Mesodermal cell (in vitro differentiated cells): ENCODE results near the gene DUSP22.
"Not testable (repeated sequence)": the region's sequence is repeated elsewhere in the genome, so short reads cannot be mapped to it uniquely, and the experiment has no call there.

Experiments used
- H3K27ac ChIP-seq: 2 replicates; pipeline ENCODE4 v1.7.0; 2013; ENCODE audit warnings: mild to moderate bottlenecking, low read depth, low read length, moderate library complexity; ENCODE audit not compliant: severe bottlenecking
- H3K36me3 ChIP-seq: 2 replicates; pipeline ENCODE4 v1.7.1; 2013; ENCODE audit warnings: mild to moderate bottlenecking, low read length, moderate library complexity; ENCODE audit not compliant: control insufficient read depth, insufficient read depth
- H3K4me1 ChIP-seq: one replicate; pipeline ENCODE4 v1.7.1; 2013; ENCODE audit warnings: mild to moderate bottlenecking, low read length; ENCODE audit not compliant: insufficient read depth, control insufficient read depth, poor library complexity, severe bottlenecking
- H3K4me3 ChIP-seq: 2 replicates; pipeline ENCODE4 v1.7.0; 2013; ENCODE audit warnings: low read length, control low read depth, mild to moderate bottlenecking; ENCODE audit not compliant: insufficient read depth, poor library complexity, severe bottlenecking; ENCODE audit errors: extremely low read depth
- H3K9me3 ChIP-seq: 2 replicates; pipeline ENCODE4 v1.7.1; 2013; ENCODE audit warnings: mild to moderate bottlenecking, low read length, moderate library complexity; ENCODE audit not compliant: control insufficient read depth
- WGBS, 2 experiments: methylation state at CpG; one replicate each; pipeline ENCODE4 v1.1.5; 2013; ENCODE audit warnings: missing lambda C conversion rate in 2 of 2; ENCODE audit not compliant: insufficient coverage in 2 of 2; 5-methylcytosine and 5-hydroxymethylcytosine counted together

Gene DUSP22

DNA sequence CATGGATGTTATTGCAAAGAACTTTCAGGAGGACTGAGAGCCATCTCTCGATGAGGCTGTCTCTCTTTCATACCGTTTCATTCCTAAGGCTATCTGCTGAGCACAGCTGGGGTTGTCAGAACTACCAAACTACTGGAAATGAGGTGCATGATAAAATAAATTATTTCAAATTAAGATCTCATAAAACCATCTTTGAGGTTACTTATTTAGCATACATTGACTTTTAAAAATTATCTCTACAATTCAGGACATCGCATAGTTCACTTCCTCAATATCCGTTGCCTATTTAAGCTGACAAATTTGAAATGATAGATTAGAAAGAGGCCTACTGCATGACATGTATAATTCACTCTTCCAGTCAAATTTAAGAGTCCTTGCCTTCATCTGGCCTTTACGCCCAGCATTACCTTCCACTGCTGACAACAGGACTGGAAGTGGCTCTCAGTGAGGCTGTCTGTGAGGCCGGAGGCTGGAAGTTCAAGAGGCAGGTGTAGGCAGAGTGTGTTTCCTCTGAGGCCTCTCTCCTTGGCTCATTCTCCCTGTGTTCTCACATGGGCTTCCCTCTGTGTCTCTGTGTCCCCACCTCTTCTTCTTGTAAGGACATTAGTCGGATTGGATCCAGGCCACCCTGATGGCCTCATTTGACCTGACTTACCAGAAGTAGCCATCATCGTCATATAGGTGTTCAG, 12.8 kb upstream of the DUSP22 start:
- Histone ChIP-seq H3K4me1 (no peaks in the 10 kb centered on the region), H3K9me3 (peaks cover 4% of the 10 kb centered on the region), H3K27ac (no peak overlapping the region), H3K36me3 (no peaks in the 10 kb centered on the region), H3K4me3 (no peak overlapping the region)
- WGBS, 2 experiments = 70 to 91% methylated on average over 5 to 6 of the region's 8 CpGs

DNA sequence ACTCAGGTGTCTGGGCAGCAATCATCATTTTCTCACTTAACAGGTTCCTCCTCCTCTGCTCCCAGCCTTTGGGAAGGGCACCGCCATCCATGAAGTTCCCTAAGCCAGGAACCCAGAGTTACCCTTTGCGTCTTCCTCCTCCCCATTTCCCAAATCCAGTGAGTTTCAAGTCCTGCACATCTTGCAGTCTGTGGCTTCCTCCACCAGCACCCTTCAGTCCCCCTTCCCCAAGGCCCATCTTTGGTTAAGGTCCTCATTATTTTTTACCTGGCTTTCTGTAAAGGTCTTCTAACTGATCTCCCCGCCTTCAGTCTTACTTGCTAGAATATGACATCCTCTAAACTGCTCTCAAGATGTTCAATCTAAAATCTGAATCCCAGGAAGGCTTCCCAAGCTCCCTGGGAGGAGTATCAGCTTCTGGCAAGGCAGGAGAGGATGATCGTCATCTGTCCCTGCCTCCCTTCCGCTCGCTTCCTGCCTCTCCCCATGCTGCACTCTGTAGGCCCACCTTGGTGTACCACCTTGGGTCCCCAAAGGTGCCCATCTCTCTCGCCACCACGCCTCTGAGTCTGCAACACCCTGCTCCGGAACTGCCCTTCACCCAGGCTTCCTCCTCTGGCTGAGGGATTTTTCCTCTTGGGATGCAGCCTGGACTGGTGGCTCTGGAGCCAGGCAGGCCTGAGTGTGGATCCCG, 11.4 kb upstream of the DUSP22 start:
- H3K27ac ChIP-seq = no peak overlapping the region
- H3K4me1 ChIP-seq = no peaks in the 10 kb centered on the region
- no peak overlapping the region for H3K4me3 ChIP-seq
- H3K9me3 ChIP-seq = peaks cover 4% of the 10 kb centered on the region
- WGBS, 2 experiments = 80 to 88% methylated on average over 9 to 10 of the region's 10 CpGs
- no peaks in the 10 kb centered on the region for H3K36me3 ChIP-seq

DNA sequence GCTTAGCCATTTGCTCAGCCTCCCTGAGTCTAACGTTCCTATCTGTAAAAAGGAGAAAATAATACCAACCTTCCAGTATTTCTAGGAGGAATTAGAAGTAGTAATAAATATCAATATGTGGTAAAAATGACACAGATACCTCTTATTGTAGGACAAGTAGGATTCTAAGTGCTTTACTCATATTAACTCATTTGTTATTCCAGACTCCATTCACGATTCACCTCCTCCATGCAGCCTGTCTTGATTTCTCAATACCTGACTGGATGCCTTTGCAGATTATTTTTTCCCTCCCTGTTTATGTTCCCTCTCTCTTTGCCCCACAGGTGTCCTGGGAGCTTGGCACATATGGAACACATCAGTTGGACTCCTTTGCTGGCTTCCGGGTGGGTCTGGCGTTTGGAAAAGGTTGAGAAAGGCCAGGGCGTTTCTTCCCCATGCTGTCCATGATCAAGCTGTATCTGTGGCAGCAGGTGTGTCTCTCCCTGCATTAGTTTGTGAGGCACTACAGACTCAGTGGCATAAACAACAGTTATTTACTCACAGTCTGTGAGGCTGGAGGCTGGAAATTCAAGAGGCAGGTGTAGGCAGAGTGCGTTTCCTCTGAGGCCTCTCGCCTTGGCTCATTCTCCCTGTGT, 10.7 kb upstream of the DUSP22 start:
- 82 to 88% methylated on average over 6 of the region's 7 CpGs for WGBS, 2 experiments
- Histone ChIP-seq H3K9me3 (peaks cover 4% of the 10 kb centered on the region), H3K4me3 (no peak overlapping the region)

DNA sequence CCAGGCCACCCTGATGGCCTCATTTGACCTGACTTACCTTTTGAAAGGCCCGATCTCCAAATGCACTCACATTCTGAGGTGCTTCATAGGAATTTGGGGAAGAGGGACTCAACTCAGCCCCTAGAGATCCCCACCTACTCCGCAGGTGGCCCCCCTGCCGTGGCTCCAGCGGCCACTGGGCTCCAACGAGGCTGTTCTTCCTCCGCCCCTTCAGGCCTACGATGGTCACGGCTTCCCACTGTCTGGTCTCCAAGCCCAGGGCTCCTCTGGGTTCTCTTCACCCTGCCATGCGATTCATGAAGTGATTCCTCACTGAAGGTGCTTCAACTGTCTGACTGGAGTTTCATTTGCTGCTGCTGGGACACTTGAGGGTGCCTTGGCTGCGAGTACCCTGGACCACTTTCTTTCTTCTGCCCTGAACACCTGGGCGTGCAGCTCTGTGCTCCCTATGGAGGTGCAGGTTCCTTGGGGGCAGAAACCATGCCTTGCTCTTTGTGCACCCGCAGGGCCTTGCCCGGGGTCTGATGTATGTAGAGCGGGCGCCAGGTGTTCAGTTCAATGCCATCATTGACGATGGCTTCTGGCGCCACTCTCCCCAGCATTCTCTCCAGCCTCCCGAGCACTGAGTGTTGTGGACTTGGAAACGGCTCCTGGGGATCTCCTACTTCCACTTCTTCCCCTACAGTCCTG, 10.0 kb upstream of the DUSP22 start:
- WGBS, 2 experiments = 84 to 87% methylated on average over 19 of the region's 19 CpGs
- no peak overlapping the region for H3K4me3 ChIP-seq
- H3K9me3 ChIP-seq = peaks cover 4% of the 10 kb centered on the region
- H3K4me1 ChIP-seq = no peaks in the 10 kb centered on the region
- H3K27ac ChIP-seq = no peak overlapping the region
- H3K36me3 ChIP-seq = no peaks in the 10 kb centered on the region

More for the DNA sequence above, 10.7 kb upstream of the DUSP22 start:
- H3K4me1 ChIP-seq = no peaks in the 10 kb centered on the region
- no peaks in the 10 kb centered on the region for H3K36me3 ChIP-seq
- no peak overlapping the region for H3K27ac ChIP-seq

DNA sequence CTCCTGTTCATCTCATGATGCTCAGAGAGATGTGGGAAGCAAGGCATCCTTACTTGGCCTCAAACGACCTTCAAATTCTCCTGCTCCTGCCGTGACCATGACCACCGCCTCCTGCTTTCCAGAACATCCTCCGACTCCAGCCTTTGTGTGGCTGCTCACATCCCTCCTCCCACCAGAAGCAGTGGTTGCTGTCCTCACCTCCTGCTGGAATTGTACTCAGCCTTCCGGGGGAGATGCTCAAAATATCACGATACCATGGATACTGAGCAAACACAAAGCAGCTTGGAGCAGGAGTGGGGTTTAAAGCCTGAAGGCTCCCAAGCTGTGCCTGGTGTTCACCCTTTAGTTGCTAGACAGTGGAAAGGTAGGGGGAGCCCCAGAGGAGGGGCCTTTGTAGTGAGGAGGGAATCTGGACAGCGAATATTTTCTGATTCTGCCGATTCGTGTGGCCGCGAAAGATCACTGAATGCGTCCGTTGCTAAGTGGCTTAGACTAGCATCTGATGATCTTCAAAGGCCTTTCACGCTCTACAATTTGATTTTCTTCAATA, 9.3 kb upstream of the DUSP22 start:
- H3K27ac ChIP-seq = no peak overlapping the region
- peaks cover 4% of the 10 kb centered on the region for H3K9me3 ChIP-seq
- no peaks in the 10 kb centered on the region for H3K36me3 ChIP-seq
- H3K4me3 ChIP-seq = no peak overlapping the region
- WGBS, 2 experiments = 86 to 90% methylated on average over 14 of the region's 14 CpGs
- H3K4me1 ChIP-seq = no peaks in the 10 kb centered on the region

DNA sequence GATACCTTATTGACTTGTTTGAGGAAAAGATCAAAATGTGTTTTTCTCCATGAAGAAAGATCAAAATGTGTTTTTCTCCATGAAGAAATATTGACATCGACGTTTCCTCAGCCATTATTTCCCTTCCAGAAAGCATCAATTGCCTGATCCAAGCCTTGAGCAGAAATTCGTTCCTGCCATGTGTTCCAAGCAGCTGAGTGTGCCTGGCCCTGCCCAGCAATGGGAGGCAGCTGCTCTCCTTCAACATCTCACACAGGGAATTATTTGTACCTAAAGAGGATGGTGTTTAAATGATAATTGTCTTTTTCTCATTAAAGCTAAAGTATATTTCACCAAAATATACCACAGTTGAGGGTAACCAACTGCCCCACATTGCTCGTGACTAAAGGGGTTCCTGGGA, 7.8 kb upstream of the DUSP22 start:
- H3K9me3 ChIP-seq = peaks cover 4% of the 10 kb centered on the region
- H3K27ac ChIP-seq = no peak overlapping the region
- H3K36me3 ChIP-seq = no peaks in the 10 kb centered on the region
- no peak overlapping the region for H3K4me3 ChIP-seq
- WGBS, 2 experiments = 67 to 71% methylated on average over 4 of the region's 4 CpGs
- H3K4me1 ChIP-seq = no peaks in the 10 kb centered on the region

DNA sequence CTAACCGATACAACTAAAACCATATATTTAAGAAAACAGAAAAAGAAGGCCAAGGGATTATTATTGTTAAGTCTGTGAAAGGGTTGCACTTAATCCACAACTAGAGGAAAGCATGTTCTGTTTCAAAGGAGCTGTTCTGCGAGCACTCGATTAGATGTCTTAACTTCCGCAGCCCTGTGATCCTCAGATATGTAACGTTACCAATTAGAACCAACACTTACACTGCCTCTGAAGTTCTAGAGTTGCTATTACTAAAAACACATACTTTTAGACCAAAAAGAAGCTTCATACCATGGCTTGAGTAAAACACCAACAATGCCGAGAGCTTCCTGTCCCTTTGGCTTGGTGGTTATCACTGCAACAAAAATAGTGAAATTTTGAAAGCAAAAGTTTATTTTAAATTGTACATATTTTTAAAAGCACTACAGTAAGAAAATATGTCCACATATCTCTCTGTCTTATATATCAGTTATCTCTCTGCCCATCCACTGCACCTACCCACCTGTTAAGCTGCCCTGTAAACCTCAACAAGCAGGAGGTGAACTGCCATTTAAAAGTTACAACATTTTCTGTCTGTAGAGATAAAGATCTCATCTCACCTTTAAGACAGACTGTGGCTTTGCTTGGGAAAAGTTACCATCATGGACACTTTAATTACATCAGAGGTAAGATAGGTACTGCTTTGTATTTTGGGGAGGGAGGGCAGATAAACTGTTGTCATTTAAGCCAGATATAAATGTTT, 7.1 kb upstream of the DUSP22 start:
- Histone ChIP-seq H3K9me3 (peaks cover 4% of the 10 kb centered on the region), H3K4me3 (no peak overlapping the region), H3K36me3 (no peaks in the 10 kb centered on the region), H3K27ac (no peak overlapping the region), H3K4me1 (no peaks in the 10 kb centered on the region)
- WGBS, 2 experiments = 92% methylated on average over 3 to 4 of the region's 6 CpGs

DNA sequence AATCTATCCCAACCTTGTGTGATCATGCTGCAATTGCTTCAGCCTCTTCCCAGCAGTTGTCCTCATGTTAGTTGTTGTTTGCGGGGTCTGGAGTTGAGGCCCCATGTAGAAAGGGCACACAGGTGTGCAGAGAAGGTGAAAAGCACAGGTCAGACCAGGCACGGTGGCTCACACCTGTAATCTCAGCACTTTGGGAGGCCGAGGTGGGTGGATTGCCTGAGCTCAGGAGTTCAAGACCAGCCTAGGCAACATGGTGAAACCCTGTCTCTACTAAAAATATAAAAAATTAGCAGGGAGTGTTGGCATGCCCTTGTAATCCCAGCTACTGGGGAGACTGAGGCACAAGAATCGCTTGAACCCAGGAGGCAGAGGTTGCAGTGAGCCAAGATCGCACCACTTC, 6.4 kb upstream of the DUSP22 start:
- not testable (repeated sequence) for H3K4me3 ChIP-seq, H3K9me3 ChIP-seq, H3K27ac ChIP-seq, H3K36me3 ChIP-seq, H3K4me1 ChIP-seq
- WGBS, 2 experiments = 56 to 65% methylated on average over 4 to 5 of the region's 5 CpGs

DNA sequence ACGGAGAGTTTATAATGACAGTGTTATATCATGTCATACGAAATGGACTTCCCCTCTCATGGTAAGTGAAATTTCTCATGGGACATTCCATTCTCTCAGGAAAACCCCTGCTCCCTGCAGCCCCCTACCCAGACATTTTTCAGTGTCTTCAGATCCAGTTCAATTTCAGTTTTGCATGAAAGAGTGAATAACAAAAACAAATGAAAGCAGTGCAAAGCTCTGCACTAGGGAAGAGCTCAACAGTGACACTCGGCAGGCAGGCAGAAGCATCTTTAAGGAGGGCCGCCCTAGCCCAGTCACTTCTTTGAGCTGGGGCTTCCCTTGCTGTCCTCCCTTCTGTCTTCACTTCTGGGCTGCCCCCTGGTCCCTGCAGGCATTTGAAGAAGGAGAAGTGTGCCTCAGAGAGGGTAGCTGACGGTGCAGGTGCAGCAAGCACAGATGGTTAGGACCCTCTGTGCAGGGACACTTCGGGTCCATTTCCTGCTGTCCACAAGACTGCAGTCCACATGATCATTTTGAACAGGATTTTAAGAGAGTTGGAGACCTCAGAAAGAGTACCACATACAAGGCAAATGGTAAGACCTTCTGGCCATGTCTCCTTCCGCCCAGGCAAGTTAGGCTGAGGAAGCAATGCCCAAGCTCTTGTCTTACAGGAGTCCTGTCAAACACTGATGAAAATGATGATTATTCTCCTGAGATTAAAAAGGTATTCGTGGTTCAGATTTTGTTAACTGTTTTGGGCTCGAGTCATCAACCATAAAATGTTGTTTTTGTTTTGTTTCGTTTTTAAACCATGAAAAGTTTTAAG, 5.4 kb upstream of the DUSP22 start:
- Histone ChIP-seq H3K27ac (no peak overlapping the region), H3K36me3 (no peaks in the 10 kb centered on the region), H3K4me3 (no peak overlapping the region), H3K9me3 (peaks cover 4% of the 10 kb centered on the region), H3K4me1 (no peaks in the 10 kb centered on the region)
- 77% methylated on average over 8 to 9 of the region's 10 CpGs for WGBS, 2 experiments
